ENCODE results near the gene MTM1.

MTM1 gene

DNA sequence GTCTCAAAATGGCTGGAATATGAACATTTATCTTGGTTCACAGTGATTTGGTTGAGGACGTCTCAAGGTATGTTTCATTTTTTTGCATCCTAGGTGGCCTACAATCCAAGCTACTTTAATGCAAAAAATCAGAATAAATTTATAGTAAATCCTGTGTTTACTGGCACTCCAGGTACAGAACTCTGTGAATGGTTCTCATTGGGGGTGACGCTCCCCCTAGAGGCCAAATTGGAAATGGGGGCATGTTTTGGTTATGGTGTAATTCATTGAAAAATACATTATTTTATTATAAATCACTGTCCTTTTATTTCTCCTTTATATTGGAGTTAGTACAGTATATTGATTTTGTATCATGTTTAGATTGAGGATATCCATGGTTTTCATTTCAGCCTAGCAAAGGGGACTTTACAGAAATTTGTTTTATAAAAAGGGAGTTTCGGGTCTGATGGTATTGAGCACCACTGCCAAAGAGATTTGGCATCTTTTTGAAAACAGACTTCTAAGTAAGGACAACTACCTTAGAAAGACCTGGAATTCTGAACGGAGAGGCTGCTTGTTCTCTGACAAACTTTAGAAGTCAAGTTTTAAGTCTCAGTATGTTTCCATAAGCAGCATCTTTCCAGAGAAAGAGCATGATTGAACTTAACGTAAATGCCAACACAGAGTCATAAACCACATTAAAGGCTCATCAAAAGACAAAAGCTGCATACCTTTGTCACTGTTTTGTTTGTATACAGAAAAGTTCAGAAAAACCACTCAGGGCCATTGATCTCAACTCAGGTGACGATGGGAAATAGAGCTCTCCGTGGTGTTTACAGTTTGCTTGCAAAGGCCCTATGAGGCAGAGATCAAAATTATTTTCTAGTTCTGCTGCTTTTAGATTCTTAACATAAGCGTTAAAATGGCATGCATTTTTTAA lies 19.4 kb downstream of the MTM1 start:
- no peak for TF ChIP-seq JUND (IDR thresholded peaks at IDR 0.05; ENCODE audit: low read depth)
- in situ Hi-C loops (cut with HindIII; ENCODE audit: low pct_unique_long_range_greater_than_20kb, low sequenced_read_pairs) = no loop called here
- no peak for DNase-seq (ENCODE audit: low read depth in 1 of 2, low spot score in 1 of 2)

DNA sequence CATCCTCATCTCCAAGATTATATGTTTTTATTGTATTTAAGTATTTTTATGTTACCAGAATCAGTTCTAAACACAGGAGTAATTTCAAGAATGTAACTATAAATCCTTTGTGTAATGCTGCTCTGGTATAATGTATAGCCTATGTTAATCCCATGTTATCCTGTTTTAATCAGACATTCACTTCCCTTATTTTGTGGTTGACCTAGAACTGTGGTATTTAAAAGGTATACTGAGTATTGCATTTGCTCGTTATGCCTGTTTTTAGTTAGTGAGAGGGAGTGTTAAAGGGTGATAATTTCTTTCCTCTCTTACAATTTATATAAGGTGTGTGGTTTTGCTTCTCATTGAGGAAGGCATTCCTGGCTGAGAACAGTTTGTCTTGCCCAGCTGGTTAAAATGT lies 26.2 kb downstream of the MTM1 start:
- DNase-seq (ENCODE audit: low read depth in 1 of 2, low spot score in 1 of 2) = no peak
- in situ Hi-C loops (cut with HindIII; ENCODE audit: low pct_unique_long_range_greater_than_20kb, low sequenced_read_pairs) = no loop called here
- TF ChIP-seq JUND (IDR thresholded peaks at IDR 0.05; ENCODE audit: low read depth) = no peak

DNA sequence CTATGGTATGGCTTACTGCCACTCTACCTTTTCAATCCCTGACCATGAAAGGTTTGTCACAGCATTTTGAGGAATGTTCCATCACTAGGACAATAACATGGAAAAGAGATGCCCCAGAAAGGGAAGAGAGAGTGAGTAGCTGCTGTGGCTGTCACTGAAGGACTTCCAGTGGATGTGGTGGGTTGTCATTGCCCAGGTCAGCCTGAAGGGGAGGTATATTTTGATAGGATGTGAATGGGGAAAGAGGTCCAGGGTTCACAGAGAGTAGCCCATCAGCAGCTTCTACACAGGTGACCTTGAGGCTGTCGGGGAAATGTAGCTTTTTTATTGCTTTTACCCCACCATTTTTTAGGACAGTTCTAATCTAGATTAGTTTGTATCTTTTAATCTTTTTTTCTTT lies 30.8 kb downstream of the MTM1 start:
- no peak for TF ChIP-seq JUND (IDR thresholded peaks at IDR 0.05; ENCODE audit: low read depth)
- no peak for DNase-seq (ENCODE audit: low read depth in 1 of 2, low spot score in 1 of 2)
- in situ Hi-C loops (cut with HindIII; ENCODE audit: low pct_unique_long_range_greater_than_20kb, low sequenced_read_pairs) = no loop called here

DNA sequence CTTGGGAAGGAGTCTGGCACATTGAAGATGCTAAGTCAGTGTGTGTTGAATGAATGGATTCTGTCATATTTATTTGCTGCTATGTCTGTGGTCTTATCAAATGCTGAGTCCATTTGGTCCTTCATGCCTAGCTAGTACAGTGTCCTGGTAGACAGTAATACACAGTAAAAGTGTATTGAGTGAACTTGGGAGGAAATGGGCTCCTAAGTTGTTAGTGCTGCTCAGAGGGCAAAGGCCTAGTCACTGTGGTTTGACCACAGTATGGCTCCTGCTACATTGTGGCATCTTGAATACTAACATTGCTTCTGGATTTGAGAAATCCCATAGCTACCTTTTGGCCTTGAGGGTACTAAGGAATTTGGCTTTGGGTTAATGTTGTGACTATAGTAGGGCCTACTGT lies 33.9 kb downstream of the MTM1 start:
- no peak for TF ChIP-seq JUND (IDR thresholded peaks at IDR 0.05; ENCODE audit: low read depth)
- DNase-seq (ENCODE audit: low read depth in 1 of 2, low spot score in 1 of 2) = no peak
- in situ Hi-C loops (cut with HindIII; ENCODE audit: low pct_unique_long_range_greater_than_20kb, low sequenced_read_pairs) = no loop called here

- TF ChIP-seq JUND (IDR thresholded peaks at IDR 0.05; ENCODE audit: low read depth) = no peak
- in situ Hi-C loops (cut with HindIII; ENCODE audit: low pct_unique_long_range_greater_than_20kb, low sequenced_read_pairs) = no loop called here
- DNase-seq (ENCODE audit: low read depth in 1 of 2, low spot score in 1 of 2) = no peak
Observed at GRCh38 chrX:150602743-150603142, 34.3 kb downstream of the MTM1 start.

DNA sequence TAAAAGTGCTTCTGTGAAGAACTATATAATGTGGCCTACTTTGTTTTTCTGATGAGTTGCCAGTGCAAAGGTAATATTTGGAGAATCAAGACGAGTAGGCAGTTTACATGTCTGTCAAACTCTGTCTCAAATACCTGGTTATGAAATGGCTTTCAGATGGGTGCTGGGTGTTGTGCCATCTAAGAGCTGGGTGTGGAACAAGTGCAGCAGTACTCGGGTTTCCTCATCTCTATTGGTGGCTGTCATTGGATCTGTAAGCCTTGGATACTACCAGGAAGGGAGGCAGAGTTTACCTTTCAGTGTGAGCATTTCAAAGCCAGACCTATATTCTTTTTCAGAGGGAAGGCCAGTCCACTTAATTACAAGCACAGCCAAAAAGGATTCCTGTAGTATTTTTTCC lies 37.2 kb downstream of the MTM1 start:
- in situ Hi-C loops (cut with HindIII; ENCODE audit: low pct_unique_long_range_greater_than_20kb, low sequenced_read_pairs) = no loop called here
- DNase-seq (ENCODE audit: low read depth in 1 of 2, low spot score in 1 of 2) = peak in 1 of 2 experiments; percentile 10
- no peak for TF ChIP-seq JUND (IDR thresholded peaks at IDR 0.05; ENCODE audit: low read depth)

- no peak for TF ChIP-seq JUND (IDR thresholded peaks at IDR 0.05; ENCODE audit: low read depth)
- DNase-seq (ENCODE audit: low read depth in 1 of 2, low spot score in 1 of 2) = no peak
- in situ Hi-C loops (cut with HindIII; ENCODE audit: low pct_unique_long_range_greater_than_20kb, low sequenced_read_pairs) = no loop called here
Observed at GRCh38 chrX:150607201-150607600, 38.8 kb downstream of the MTM1 start.

DNA sequence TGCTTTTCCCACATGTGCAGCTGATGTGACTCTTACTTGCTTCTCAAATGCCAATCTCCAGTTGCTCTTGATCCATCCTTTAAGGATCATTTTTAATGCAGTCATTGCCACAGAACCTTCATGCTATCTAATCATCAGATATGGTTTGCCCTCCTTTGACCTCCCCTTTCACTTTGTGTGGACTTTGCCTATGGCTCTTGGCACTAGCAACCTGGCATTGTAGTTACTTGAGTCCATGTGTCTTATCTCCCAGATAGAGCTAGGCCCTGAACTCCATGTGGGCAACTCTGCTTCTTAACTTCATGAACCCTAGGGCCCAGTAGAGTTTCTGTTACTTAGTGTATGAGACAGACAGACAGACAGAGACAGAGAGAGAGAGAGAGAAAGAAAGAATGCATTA lies 41.6 kb downstream of the MTM1 start:
- in situ Hi-C loops (cut with HindIII; ENCODE audit: low pct_unique_long_range_greater_than_20kb, low sequenced_read_pairs) = no loop called here
- no peak for TF ChIP-seq JUND (IDR thresholded peaks at IDR 0.05; ENCODE audit: low read depth)
- no peak for DNase-seq (ENCODE audit: low read depth in 1 of 2, low spot score in 1 of 2)

GRCh38 chrX:150610446-150610845 lies 42.0 kb downstream of the MTM1 start:
- in situ Hi-C loops (cut with HindIII; ENCODE audit: low pct_unique_long_range_greater_than_20kb, low sequenced_read_pairs) = no loop called here
- DNase-seq (ENCODE audit: low read depth in 1 of 2, low spot score in 1 of 2) = no peak
- TF ChIP-seq JUND (IDR thresholded peaks at IDR 0.05; ENCODE audit: low read depth) = no peak

DNA sequence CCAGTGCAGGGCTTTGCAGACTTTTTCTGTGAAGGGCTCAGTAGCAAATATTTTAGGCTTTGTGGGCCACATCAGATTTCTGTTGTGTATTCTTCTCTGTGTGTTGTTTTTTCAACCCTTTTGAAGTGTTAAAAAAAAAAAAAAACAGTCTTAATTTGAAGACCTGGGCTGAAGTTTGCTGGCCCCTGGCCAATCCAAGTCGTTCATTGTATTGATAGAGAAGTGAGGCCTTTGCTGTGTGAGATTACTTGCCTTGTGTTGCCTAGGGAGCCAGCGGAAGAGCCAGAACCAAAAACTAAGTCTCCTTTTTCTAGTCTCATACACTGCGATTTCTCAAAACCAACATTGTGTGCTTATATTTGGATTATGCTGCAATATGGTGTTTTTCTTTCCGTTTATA lies 46.9 kb downstream of the MTM1 start:
- no peak for TF ChIP-seq JUND (IDR thresholded peaks at IDR 0.05; ENCODE audit: low read depth)
- DNase-seq (ENCODE audit: low read depth in 1 of 2, low spot score in 1 of 2) = no peak
- in situ Hi-C loops (cut with HindIII; ENCODE audit: low pct_unique_long_range_greater_than_20kb, low sequenced_read_pairs) = no loop called here

DNA sequence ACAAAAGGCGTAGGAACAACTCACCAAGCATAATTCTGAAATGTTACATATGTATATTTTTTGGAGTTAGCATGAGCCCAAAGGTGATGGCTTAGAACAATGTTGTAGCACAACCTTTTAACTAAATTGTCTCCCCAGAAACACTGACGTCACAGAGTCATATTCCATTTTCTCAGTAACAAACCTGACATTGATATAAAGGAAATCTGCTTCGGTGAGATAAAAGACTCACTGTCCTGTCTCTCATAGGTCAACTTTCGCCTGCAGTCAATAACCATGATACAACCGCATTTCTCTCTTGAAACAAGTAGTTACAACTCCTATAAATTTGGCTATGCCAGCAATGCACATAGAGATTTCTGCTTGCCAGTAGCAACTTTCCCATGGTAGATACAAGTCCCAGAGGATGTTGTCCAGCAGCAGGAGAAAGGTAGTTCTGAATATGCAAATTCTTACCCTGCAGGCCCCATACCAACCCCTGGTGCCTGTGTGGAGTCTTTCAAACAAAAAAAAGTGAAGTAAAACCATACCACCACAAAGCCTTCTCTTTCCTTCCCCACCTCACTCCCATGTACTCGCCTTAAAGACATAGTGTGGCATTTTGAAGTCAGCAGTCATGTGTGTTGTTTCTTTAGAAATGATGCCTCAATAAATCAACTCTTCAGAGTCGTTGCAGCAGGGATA lies 47.9 kb downstream of the MTM1 start:
- in situ Hi-C loops (cut with HindIII; ENCODE audit: low pct_unique_long_range_greater_than_20kb, low sequenced_read_pairs) = no loop called here
- TF ChIP-seq JUND (IDR thresholded peaks at IDR 0.05; ENCODE audit: low read depth) = no peak
- DNase-seq (ENCODE audit: low read depth in 1 of 2, low spot score in 1 of 2) = no peak

DNA sequence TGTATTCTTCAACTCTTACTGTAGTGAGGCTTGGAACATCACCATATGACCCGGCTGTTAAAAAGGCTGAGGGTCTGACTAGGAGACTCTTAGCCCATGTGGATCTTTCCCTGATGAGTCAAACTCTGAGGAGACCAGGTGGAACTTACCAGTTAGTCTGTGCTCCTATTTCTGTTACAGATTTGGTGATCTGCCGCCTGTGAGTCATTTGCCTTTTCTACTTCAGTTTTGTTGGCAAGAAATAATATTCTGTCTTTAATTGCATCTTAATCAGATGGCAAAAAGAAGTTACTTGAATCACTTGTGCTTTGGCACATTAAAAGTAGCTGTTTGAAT lies 48.4 kb downstream of the MTM1 start:
- no peak for TF ChIP-seq JUND (IDR thresholded peaks at IDR 0.05; ENCODE audit: low read depth)
- no peak for DNase-seq (ENCODE audit: low read depth in 1 of 2, low spot score in 1 of 2)
- in situ Hi-C loops (cut with HindIII; ENCODE audit: low pct_unique_long_range_greater_than_20kb, low sequenced_read_pairs) = no loop called here

DNA sequence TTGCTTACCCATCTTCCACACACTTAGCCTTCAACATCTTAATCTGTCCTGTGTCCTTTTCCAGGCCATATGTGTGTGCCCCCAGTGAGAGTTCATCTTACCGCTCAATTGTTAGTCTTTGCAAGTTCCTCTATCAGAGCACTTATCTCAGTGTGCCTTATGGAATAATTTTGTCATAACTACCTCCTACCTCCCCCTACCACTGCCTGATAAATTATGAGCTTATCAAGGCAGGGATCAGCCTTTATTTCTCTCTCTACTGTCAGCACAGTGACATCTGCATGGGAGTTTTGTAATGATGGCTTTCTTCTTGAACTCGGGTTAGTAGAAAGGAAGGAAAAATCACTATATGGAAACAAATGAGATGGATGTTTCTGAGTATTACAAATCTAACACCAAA lies 53.2 kb downstream of the MTM1 start:
- in situ Hi-C loops (cut with HindIII; ENCODE audit: low pct_unique_long_range_greater_than_20kb, low sequenced_read_pairs) = no loop called here
- DNase-seq (ENCODE audit: low read depth in 1 of 2, low spot score in 1 of 2) = no peak
- TF ChIP-seq JUND (IDR thresholded peaks at IDR 0.05; ENCODE audit: low read depth) = no peak
